ENCODE measurements around the gene MBD3.

MBD3 gene

DNA sequence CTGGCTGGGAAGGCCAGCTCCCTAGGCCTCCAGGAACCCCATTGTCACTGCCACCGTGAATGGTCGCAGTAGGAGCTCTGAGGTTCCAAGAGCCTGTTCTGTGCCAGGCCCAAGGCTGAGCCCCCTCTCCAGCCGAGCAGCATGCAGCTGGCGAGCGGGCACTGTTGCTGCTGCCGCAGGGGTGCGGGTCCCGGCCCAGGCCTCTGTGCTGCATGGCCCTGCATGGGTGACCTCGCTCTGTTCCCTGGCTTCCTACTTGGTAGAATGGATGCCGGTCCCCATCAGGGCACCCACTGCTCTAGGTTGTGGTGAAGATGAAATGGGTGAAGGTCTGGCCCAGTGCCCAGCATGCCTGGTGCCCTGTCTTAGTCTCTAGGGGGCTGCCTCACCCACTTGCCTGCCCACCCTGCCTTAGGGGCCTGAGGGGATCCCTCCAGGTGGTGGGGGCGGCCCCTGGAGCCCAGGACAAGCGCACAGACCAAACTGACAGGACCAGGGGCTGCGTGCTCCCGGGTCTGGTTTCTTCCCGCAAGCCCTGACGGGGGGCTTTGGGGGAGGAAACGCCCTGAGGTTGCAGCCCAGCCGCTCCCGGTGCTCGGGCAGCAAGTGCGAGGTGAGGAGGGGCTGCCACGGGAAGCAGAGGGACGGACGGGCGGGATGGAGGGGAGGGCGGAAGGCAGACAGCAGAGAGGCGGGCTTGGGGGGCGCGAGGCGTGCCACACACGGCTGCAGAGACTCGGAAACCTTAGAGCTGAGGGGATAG lies 21.3 kb upstream of the MBD3 start:
- TF ChIP-seq, protein P1, sequence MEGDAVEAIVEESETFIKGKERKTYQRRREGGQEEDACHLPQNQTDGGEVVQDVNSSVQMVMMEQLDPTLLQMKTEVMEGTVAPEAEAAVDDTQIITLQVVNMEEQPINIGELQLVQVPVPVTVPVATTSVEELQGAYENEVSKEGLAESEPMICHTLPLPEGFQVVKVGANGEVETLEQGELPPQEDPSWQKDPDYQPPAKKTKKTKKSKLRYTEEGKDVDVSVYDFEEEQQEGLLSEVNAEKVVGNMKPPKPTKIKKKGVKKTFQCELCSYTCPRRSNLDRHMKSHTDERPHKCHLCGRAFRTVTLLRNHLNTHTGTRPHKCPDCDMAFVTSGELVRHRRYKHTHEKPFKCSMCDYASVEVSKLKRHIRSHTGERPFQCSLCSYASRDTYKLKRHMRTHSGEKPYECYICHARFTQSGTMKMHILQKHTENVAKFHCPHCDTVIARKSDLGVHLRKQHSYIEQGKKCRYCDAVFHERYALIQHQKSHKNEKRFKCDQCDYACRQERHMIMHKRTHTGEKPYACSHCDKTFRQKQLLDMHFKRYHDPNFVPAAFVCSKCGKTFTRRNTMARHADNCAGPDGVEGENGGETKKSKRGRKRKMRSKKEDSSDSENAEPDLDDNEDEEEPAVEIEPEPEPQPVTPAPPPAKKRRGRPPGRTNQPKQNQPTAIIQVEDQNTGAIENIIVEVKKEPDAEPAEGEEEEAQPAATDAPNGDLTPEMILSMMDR (IDR thresholded peaks at IDR 0.05; ENCODE audit: low read depth, low read length, missing control alignments) = no peak
- H3K4me3 ChIP-seq (replicated peaks; ENCODE audit: low read depth, low read length) = no peak overlapping the region
- no peak for DNase-seq (ENCODE audit: extremely low read depth, low read depth)

DNA sequence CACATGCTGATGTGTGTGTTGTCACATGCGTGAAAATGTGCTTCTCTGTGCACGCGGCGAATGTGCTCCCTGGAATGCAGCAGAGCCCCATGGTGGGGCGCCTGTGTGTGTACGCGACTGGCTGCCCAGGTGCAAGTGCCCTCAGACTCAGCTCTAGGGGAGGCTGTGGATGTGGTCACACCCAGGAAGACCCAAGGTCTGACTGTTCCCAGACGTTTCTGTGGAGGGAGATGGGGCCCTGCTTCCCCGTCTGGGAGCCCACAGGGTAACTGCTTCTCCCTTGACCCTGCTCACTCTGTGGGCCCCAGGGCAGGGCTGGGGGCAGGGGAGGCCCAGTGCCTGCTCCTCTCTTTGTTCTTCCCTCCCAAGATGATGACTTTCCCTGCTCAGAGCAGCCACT lies 20.5 kb upstream of the MBD3 start:
- TF ChIP-seq, protein P1 (IDR thresholded peaks at IDR 0.05; ENCODE audit: low read depth, low read length, missing control alignments) = no peak
- DNase-seq (ENCODE audit: extremely low read depth, low read depth) = no peak
- H3K4me3 ChIP-seq (replicated peaks; ENCODE audit: low read depth, low read length) = no peak overlapping the region

DNA sequence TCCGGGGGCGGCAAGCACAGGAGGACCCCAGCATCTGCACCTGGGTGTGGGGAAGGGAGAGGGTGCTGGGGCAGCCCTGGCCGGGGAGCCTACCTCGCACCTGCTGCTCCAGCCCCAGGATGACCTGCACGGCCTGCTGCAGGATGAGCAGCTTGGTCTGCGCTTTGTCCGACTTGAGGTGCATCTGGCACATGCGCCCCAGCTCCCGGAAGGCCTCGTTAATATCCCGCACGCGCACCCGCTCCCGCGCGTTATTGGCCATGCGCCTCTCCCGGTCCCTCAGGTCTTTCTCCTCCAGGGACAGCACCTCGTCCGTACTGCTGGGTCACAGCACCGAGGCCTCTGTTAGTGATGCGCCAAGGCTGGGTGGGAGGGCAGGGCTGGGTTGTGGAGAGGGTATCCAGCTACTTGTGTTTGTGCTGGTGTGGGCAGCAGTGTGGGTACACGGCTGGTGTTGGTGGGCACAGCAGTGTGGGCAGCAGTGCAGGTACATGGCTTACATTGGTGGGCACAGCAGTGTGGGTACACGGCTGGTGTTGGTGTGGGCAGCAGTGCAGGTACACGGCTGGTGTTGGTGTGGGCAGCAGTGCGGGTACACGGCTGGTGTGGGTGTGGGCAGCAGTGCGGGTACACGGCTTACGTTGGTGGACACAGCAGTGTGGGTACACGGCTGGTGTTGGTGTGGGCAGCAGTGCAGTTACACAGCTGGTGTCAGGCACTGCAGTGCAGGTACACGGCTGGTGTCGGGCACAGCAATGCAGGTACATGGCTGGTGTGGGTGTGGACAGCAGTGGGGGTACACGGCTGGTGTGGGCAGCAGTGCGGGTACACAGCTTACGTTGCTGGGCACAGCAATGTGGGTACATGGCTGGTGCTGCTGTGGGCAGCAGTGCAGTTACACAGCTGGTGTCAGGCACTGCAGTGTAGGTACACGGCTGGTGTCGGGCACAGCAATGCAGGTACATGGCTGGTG lies 19.7 kb upstream of the MBD3 start:
- no peak for DNase-seq (ENCODE audit: extremely low read depth, low read depth)
- TF ChIP-seq, protein P1 (IDR thresholded peaks at IDR 0.05; ENCODE audit: low read depth, low read length, missing control alignments) = no peak

DNA sequence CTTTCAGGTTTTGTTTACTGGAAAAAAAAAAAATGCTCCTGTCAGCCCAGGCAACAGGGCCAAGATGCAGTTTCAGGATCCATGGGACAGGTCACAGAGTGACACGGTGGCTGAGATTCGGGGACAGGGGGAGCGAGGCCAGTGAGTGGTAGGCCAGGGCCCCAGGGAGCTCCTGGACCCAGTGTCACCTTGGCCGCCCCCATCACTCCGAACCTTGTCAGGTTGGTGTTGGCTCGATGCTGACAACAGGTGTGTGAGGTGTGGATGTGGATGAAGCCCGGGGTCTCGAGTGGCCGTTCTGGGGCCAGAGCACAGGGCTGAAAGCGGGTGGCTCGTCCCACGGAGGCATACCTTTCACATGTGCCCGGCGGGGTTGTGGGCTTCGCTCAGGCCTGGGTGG lies 18.7 kb upstream of the MBD3 start:
- H3K4me3 ChIP-seq (replicated peaks; ENCODE audit: low read depth, low read length) = no peak overlapping the region
- TF ChIP-seq, protein P1 (IDR thresholded peaks at IDR 0.05; ENCODE audit: low read depth, low read length, missing control alignments) = no peak
- DNase-seq (ENCODE audit: extremely low read depth, low read depth) = no peak

More for the DNA sequence above, 19.7 kb upstream of the MBD3 start:
- H3K4me3 ChIP-seq (replicated peaks; ENCODE audit: low read depth, low read length) = no peak overlapping the region

DNA sequence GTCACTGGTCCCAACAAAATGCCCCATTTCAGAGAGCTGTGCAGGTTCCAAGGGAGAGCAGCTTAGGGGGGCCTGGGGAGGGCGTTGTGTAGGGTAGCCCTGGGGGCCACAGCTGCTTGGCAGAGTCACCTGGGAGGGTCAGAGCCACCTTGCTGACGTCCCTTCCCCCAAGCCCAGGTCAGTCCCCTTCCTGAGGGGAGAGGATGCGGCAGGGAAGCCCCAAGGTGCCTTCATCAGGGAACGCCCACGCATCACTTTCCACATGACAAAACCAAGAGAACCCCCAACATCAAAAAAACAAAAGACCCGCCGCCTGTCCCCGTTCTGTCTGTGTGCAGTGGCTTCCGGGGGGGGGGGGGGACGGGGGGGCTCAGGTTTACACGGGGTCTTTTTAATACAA lies 17.9 kb upstream of the MBD3 start:
- no peak for DNase-seq (ENCODE audit: extremely low read depth, low read depth)
- TF ChIP-seq, protein P1 (IDR thresholded peaks at IDR 0.05; ENCODE audit: low read depth, low read length, missing control alignments) = no peak
- no peak overlapping the region for H3K4me3 ChIP-seq (replicated peaks; ENCODE audit: low read depth, low read length)

DNA sequence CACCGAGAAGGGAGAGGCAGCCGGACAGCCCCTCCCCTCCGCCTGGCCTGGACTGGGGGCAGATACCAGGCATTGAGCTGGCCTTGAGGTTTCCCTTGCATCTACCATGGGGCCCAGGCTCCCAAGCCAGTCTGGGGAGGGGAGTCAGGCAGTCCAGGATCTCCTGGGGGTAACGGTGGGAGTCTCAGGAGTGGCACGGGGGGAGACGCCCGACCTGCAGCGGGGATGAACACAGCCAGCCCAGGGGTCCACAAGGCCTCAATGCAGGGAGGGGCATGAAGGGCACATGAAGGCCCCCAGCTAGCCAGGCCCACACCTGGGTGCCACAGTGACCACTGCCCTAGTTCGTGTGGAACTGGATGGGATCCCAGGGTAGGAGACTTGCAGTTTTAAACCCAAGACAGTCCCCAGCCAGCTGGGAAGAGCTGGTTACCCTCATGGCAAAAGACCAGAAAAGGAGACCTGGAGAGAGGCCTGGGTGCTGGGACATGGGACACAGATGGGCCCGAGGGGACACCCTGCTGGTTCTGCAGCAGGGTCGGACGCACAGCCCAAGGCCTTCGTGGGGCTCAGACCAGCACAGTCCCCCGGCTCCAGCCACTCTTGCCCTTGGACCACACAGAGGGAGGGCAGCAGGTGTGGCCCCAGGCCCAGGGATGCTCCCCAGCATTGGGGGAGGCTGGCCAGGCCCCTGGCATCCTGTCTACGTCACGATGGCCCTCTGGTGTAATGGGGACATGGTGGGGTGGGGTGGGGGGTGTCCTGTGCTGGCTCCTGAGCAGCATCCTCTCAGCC lies 17.2 kb upstream of the MBD3 start:
- H3K4me3 ChIP-seq (replicated peaks; ENCODE audit: low read depth, low read length) = no peak overlapping the region
- DNase-seq (ENCODE audit: extremely low read depth, low read depth) = no peak
- TF ChIP-seq, protein P1 (IDR thresholded peaks at IDR 0.05; ENCODE audit: low read depth, low read length, missing control alignments) = no peak
